Mesenteric fat pad (tissue), 1 donor: Measurements from ENCODE around the gene AATK. TPM values are rescaled to one million over a fixed set of nuclear protein-coding genes. Genes with fewer than 3 reads are reported as not detected.

Experiments
- DNase-seq: peaks from one replicate; pipeline ENCODE4 v3.0.0-alpha.2; 2020; ENCODE audit warnings: low spot score
- long read RNA-seq: library from polyadenylated mRNA; unstranded; transcript quantifications from one replicate; pipeline ENCODE4 v2.0.0, GENCODE V29; 2020
- total RNA-seq: library from RNA; stranded (reverse); fragmentation: NEBNext Ultra II Directional; extraction: Animal tissue kit (Norgen Biotek cat#: 25700); gene quantifications from one replicate; pipeline ENCODE4 v1.2.1, GENCODE V29; 2021
- donor health status: DM: yes; HTN: yes; CAD: no.

AATK gene, protein sequence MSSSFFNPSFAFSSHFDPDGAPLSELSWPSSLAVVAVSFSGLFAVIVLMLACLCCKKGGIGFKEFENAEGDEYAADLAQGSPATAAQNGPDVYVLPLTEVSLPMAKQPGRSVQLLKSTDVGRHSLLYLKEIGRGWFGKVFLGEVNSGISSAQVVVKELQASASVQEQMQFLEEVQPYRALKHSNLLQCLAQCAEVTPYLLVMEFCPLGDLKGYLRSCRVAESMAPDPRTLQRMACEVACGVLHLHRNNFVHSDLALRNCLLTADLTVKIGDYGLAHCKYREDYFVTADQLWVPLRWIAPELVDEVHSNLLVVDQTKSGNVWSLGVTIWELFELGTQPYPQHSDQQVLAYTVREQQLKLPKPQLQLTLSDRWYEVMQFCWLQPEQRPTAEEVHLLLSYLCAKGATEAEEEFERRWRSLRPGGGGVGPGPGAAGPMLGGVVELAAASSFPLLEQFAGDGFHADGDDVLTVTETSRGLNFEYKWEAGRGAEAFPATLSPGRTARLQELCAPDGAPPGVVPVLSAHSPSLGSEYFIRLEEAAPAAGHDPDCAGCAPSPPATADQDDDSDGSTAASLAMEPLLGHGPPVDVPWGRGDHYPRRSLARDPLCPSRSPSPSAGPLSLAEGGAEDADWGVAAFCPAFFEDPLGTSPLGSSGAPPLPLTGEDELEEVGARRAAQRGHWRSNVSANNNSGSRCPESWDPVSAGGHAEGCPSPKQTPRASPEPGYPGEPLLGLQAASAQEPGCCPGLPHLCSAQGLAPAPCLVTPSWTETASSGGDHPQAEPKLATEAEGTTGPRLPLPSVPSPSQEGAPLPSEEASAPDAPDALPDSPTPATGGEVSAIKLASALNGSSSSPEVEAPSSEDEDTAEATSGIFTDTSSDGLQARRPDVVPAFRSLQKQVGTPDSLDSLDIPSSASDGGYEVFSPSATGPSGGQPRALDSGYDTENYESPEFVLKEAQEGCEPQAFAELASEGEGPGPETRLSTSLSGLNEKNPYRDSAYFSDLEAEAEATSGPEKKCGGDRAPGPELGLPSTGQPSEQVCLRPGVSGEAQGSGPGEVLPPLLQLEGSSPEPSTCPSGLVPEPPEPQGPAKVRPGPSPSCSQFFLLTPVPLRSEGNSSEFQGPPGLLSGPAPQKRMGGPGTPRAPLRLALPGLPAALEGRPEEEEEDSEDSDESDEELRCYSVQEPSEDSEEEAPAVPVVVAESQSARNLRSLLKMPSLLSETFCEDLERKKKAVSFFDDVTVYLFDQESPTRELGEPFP (N-terminal part only)
- 7.9 TPM for total RNA-seq
- long read RNA-seq, partial matches to known transcripts: 2 of 6 reads
- long read RNA-seq, other reads (novel, unspliced or antisense): 4 of 6 reads

DNA sequence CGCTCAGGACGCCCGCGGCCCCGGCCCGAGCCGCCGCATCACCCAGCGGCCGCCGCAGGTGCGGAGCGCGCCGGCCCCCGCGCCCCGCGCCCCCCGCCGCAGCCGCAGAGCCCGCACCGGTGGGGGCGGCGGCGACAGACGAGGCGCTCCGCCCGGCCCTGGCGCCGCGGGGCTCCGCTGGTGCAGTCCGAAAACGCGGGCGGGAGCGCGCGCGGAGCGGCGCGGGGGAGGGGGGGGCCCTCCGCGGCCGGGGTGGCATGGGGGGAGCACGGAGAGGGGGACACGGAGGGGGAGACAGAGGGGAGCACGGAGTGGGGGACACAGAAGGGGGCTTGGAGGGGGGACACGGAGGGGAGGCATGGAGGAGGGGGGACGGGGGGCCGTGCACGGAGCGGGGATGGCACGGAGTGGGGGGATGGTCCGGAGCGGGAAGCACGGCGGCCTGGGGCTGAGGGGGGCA, at the start of gene AATK:
TSS of gene AATK (minus strand) at position 189 of the 460 bp plus-strand sequence. CDS start 229 bp downstream, outside the sequence.
- no peak for DNase-seq

DNA sequence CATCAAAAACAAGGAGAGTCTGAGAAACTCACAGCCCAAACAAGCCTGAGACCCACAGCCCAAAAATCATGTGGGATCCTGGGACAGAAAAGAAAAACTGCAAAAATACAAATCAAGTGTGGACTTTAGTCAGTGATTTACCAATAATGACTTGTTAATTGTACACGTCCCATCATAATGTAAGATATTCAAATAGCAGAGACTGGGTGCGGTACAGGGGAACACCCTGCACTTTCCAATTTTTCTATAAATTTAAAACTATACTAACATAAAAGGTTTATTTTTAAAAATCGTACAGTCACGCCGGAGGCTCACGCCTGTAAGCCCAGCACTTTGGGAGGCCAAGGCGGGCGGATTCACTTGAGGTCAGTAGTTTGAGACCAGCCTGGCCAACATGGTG, 48.0 kb upstream of the AATK start:
- no peak for DNase-seq

DNA sequence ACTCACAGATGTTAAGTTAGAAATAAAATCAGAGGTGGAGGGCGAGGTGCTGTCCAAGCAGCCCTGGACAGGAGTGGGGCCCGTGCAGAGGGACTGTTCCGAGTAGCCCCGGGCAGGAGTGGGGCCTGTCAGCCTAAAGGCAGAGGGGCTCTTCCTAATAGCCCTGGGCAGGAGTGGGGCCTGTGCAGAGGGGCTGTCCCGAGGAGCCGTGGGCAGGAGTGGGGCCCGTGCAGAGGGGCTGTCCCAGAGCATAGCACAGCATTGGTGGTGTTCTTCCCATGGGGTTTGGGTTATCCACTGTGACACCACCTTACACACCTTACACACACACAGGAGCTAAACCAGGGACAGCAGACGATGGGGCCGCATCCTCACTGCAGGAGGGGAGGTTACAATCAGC, 46.3 kb upstream of the AATK start:
- DNase-seq: no peak

DNA sequence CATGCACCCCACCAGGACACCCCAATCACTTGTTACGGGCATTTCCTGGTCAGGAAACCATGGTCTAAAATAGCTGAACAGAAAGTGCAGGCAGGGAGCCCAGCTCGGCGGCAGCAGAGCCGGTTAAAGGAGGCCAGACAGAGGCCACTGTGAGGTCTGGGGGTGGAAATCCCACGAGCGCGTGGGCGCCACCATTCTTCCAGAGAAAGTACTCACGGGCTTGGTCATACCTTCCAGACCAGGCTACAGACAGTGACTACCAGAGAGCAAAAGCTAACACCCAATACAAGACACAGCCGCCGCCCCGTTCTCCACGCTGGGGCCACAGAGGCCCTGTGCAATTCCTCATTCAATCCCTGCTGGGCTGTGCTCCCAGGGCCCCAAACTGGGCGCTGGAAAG, 44.8 kb upstream of the AATK start:
- DNase-seq: no peak

DNA sequence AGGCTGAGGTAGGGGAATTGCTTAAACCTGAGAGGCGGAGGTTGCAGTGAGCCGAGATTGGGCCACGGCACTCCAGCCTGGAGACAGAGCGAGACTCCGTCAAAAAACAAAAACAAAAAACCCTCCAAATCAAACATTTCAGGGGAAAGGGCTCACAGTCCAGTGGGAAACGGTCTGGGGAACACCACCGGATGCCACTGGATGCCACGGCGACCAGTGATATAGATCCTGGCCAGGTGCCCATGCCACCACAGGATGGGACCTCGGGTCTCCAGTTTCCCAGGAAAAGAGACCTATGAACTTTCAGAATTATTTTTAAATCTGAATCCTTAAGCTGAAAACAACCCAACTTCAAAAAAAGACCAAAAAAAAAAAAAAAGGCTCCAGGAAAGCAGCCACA, 44.4 kb upstream of the AATK start:
- DNase-seq: no peak

DNA sequence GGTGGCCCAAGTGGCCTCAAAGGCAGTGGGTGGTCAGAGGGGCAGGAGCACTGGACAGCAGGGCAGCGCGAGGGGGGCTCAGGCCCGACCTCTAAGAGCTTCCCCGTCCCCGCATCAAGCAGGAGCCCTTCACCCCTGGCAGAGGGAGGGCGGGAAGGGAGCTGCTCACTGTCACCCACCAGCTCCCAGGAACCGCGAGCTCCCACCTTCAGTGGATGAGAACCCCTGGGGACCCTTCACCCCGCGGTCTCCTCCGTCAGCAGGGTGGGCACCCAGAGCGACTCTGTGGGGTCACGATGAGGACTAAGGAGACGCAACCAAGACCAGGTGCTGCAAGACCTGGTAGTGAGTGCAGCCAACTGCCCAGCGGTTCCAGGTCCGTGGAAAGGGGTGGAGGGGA, 43.1 kb upstream of the AATK start:
- DNase-seq: no peak

DNA sequence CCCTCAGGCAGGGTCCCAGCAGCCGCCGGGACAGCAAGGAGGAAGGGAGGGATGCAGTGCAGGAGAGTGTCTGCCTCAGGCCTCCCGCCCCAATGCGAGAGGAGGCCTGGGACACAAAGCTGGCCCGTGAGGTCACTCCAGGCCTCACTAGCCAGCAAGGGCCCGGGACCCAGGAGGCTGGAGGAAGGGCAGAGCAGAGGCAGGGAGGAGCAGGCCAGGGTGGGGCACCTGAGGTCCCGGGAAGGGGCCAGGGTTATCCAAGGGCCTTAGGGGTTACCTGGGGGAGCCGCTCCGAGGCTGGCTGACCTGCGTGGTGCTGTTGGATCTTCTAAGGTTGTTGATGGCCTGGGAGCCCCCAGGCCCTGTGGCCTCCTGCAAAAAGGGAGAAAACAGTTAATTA, 42.6 kb upstream of the AATK start:
- no peak for DNase-seq

DNA sequence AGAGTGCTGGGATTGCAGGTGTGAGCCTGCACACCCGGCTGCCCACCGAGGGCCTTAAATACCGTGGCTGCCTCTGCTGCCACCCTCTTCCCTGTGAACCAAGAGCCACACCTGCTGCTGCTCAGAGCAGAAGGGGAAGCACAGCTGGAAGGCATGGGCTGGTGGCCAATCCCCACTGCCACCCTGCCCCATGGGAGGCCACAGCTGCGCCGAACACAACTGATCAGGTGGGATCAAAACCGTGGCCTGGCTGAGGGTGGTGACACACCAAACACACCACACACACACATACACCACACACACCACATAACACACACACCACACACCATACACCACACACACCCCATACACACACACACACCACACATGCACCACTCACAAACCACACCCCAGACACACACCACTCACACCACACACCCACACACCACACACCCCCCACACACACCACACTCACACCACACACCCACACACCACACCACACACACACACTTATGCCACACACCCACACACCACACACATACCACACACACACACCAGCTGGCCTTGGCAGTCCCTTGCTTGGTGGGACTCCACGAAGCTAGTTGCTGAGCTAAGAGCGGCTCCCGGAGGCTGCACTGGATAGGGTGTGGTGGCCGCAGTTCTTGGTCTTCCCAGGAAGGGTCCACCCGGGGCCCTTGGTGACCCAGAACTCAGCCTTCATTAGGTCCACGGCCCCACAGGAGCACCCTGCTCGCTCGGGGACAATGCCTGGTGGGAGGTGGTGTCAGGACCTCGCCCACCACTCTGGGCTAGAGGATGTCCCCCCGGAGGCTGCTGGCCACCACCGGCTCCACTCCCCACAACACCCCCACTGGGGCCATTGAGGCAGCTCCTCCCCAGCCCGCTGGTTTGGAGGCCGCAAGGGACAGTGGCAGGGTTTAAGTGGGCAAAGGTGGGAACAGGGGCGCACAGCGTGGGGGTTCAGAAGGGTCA, 41.9 kb upstream of the AATK start:
- DNase-seq: no peak

DNA sequence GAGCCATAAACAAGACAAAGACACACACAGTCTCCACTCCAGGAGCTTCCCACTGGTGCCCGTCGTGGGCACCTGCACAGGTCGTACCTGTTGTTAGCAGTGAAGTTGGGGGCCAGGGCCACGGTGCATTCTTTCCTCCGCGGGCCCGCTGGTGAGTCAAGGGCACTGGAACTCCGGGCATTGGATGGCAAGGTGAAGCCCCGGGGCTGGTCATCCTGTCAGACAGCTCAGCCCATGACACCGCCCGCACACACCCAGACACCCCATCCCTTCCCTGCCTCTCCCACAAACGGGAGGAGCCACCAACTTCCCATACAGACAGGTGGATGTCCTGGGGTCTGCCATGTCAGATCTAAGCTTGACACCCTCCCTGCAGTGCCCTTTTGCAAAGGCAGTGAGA, 40.6 kb upstream of the AATK start:
- DNase-seq: no peak

DNA sequence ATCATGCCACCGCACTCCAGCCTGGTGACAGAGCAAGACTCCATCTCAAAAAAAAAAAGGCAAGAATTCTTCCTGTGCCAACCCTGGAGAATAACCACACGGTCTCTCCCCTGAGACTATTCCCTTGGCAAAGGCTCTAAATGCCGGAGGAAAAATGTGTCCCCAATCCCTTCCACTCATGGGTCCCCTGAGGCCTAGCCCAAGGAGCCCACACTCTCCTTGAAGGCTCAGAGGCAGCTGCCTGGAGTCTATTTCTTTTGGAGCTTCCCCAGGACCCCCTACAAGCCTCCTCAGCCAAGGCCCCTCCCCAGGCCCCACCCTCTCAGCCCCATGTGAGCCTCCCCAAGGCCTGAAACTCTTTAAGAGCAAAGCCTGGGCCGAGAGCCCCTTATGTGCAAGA, 40.1 kb upstream of the AATK start:
- no peak for DNase-seq

DNA sequence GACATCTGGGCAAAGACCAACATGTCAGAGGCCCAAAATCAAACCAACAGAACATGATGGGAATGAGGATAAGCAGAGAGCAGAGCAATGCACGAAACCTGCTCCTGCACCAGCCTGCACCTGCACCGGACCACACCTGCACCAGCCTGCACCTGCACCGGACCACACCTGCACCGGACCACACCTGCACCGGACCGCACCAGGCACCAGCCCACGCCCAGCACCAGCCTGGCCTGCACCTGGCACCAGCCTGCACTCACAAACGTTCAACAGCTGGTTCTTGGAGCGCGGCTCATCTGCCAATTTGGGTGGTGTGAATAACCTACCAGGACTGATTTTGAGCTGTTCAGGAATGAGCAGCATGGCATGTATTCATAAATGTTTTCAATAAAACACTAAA, 38.6 kb upstream of the AATK start:
- DNase-seq: no peak

DNA sequence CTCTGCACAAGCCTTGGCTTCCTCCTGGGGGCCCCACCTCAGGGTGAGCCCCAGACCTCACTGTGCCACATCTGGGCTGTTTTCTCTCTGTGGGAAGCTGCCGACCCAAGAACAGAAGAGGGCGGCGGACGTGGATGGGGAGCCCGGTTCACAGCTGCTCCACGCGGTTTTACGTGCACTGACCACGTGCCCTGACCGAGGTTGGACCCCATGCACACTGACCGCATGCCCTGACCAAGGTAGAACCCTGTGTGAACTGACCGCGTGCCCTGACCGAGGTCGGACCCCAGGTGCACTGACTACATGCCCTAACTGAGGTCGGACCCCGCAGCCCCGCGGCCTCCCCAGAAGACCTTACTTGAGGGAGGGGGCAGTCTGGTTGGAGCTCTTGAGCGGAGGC, 37.1 kb upstream of the AATK start:
- DNase-seq: no peak

DNA sequence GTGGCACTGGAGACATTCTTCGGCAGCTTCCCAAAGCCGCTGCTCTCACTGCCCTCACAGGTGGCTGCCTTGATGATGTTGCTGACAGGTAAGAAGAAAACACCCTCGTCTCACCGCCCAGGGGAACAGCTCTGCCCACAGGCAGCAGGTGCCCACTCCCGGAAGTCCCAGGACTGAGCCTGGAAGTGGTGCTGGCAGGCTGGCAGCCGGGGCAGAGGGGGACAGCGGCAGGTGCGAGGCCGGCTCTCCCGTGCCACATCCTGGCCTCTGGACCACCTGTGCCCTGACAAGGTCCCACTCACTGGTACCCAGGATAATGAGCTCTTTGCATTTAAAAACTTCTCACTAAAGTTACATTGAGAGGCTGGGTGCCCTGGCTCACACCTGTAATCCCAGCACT, 36.3 kb upstream of the AATK start:
- no peak for DNase-seq

DNA sequence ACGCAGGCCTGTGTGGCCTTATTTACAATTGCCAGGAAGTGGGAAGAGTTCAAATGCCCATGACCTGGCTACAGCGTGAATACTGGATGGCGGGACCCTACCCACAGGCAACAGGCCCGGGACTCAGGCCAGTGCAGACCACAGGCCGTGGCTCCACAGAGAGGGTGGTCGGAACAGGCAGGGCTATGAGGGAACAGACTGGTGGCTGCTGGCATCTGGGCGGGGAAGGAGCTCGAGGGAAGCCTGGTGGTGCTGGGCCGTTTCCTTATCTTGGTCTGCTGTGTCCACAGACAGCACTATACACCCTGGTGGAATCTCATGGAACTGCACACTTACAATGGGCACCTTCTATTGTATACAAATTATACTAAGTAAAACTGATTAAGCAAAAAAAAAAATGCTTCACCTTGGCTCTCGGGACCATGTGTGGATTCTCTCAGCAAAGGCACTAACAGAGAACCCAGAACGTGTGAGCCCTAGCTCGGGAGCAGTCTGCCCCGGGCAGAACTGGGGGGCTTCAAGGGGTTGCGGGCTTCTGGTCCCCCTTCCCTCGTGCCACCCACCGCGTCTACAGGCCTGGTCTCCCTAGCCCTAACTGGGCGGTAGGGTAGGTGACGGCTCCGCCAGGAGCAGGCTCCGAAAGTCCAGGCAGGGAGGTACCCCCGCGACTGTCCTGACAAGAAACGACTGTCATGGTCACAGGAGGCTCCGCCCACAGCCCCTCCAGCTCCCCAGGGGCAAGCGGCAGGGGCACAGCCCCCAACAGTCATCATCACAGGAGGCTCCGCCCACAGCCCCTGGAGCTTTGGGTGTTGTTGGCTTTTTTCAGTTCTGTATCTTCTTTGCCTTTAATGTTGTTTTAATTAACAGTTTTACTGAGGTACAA, 34.9 kb upstream of the AATK start:
- no peak for DNase-seq

DNA sequence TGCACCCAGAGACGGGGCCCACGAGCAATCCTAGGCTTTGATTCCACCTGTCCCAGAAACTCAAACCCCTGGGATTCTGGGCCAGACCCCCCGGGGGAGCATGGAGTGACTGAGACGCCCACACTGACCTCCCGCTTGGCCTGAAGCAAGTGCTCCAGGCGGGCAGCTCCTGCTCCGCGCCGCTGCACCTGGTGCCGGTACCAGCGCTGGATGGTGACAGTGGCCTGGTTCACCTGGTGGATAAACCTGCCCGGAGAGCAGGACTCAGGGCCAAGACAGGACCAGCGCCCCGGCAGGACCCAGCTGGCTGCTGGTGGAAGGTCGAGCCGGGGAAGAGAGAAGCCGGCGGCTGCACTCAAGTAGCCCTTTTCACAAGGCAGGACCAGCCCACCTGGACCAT, 34.2 kb upstream of the AATK start:
- DNase-seq: no peak

DNA sequence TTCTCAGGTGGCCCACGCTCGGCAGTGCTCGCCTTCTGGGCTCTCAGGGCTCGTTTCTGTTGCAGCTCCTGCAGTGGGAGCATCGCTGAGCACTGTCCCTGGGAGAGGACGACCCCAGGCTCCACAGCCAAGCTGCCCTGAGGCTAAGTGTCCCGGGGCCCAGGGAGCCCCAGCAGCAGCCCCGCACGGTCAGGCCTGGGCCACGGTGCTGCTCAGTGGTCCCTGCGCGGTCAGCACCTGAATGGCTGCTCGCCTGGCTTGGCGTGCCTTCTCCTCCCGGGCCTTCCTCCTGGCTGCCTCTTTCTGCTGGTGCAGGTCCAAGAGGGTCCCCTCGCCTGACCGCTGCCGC, 33.4 kb upstream of the AATK start:
- DNase-seq: no peak

DNA sequence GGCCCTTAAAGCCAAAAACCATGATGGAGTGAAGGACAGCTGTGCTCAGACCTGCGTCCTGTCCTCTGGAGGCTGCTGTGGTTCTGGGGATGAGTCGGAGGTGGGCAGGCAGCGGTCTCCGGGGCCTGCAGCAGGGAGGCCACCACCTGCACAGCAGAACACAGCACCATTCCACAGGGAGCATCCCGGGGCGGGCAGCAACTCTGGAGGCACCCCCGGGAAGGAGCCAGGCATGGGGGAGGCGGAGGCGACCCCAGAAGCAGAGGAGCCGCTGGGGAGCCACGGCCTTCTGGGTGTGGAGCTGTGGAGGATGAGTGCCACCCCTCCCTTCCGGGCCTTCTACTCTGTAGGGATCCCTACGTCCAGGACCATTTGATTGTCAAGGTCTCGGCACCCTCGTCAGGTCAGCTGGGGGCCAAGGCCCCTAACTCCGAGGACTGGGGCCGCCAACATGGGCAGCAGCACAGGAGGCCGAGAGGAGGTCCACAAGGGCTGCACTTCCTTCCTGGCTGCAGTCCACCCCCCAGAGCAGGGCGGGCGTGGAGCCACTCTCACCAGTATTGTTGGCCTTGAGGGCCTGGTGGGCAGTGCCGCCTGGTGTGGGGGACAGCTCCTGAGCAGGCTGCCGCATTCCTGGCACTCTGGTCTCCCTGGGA, 32.9 kb upstream of the AATK start:
- no peak for DNase-seq

DNA sequence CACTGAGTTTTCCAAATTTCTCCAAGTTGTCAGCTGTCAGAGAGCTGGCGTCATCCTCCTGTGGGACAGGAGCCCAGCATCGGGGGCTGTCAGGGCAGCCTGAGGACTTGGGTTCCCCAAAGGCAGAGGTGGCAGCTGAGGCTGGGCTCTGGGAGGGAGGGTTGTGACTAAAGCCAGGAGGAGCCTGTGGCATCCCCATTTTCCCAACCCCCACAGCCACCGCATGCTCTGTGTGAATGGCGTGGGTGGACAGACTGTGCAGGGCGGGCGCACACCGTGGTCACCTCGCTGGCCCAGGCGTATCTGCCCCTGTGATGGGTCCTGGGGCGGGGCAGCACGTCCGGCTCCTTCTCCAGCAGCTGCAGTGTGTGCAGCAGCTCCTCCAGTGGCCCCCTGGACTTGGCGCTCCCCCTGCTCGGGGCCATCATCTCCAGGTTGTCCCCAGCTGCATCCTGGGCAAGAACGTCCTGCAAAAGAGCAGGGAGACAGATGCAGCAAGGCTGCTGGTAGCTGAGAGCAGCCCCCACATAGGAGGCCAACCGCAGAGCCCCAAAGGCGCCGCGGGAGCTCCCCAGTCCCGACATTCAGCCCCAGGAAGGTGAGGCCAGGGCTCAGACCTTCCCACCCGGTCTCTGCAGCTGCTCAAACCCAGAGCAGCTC, 31.9 kb upstream of the AATK start:
- DNase-seq: no peak
